ENCODE measurements around the gene DUOXA2. TPM values are rescaled to one million over a fixed set of nuclear protein-coding genes. Genes with fewer than 3 reads are reported as not detected.
"Not testable (repeated sequence)": the region's sequence is repeated elsewhere in the genome, so short reads cannot be mapped to it uniquely, and the experiment has no call there.

The DUOXA2 gene
- total RNA-seq, 1 donor from 2014 or later: not detected

- intact Hi-C loops (cut with micrococcal nuclease): no loop called here
Observed at GRCh38 chr15:45095661-45096060, 18.5 kb upstream of the DUOXA2 start.

- intact Hi-C loops (cut with micrococcal nuclease): no loop called here
Observed at GRCh38 chr15:45097466-45097865, 16.7 kb upstream of the DUOXA2 start.

DNA sequence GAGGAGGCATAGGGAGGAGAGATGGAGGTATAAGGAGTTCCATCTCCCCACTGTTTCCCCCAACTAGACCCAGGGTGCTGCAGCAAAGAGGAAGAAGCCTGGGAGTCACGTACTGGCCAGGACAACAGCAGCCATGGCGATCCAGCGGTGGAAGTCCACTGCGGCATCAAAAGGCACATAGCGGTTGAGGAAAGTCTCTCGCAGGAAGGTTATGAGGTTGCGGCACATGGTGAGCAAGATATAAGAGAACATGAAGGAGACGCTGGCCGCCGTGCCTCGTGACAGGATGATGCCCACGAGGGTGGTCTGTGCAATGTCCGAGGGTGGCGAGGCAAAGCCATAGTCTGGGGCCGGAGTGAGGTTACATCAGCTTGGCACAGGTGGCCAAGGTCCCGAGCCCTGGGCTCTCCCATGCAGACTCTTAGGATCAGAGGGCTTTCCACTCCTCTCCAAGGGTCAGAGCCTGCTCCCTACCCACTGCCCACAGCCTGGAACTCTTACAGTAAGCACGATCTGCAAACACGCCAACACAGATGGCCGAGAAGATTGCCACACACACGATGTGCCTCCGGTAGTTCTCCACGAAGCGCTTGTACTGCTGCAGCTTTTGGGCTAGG lies 14.5 kb upstream of the DUOXA2 start:
- intact Hi-C loops (cut with micrococcal nuclease): no loop called here

GRCh38 chr15:45100884-45101625 lies 13.1 kb upstream of the DUOXA2 start:
- intact Hi-C loops (cut with micrococcal nuclease): no loop called here

DNA sequence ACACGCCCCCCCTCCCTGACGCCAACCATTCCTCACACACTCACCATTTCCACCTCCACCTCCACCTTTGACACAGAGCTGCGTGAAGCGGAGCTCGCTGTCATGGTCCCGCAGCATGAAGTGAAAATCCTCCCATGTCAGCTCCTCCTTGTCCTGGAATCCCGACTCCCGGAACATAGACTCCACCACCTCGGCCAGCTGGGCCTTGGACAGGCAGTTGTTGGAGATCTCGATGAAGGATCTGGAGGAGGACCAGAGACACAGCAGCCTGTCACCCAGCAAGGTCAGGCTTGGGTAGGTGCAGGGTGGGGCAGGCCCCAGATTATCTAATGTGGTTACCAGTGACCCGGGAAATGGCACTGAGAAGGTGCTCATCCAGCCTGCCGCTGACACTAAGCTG lies 12.4 kb upstream of the DUOXA2 start:
- intact Hi-C loops (cut with micrococcal nuclease): no loop called here

- intact Hi-C loops (cut with micrococcal nuclease): no loop called here
Observed at GRCh38 chr15:45102226-45102625, 11.9 kb upstream of the DUOXA2 start.

- intact Hi-C loops (cut with micrococcal nuclease): not testable (repeated sequence)
Observed at GRCh38 chr15:45104170-45104569, 10.0 kb upstream of the DUOXA2 start.

DNA sequence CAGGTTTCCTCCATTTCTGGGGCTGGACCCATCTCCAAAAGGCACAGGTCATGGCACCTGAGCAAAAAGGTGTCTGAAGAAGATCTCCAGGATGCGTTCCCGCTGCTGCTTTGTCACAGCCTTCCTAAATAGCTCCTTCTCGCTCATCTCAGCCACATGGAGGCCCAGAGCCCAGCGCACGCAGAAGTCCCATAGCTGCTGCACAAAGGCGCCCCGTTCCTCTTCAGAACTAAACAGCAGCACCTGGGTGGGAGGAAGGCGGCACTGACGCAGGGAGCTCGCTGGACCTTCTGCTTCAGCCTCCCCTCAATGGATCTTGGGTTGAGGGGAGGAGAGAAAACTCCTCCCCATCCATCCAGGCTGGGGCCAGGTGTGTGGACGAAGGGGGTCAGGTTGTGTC lies 8.5 kb upstream of the DUOXA2 start:
- intact Hi-C loops (cut with micrococcal nuclease): no loop called here

GRCh38 chr15:45106002-45106790 lies 7.9 kb upstream of the DUOXA2 start:
- intact Hi-C loops (cut with micrococcal nuclease): no loop called here

GRCh38 chr15:45107941-45108630 lies 6.0 kb upstream of the DUOXA2 start:
- intact Hi-C loops (cut with micrococcal nuclease): no loop called here

GRCh38 chr15:45110256-45110820 lies 3.8 kb upstream of the DUOXA2 start:
- intact Hi-C loops (cut with micrococcal nuclease): loop anchor here (10.0 kb wide), 1 partner anchor 256 kb away; no protein-coding TSS in a partner anchor

- intact Hi-C loops (cut with micrococcal nuclease): loop anchor here (10.0 kb wide), 1 partner anchor 257 kb away; no protein-coding TSS in a partner anchor
Observed at GRCh38 chr15:45111390-45112142, 2.6 kb upstream of the DUOXA2 start.

- intact Hi-C loops (cut with micrococcal nuclease): loop anchor here (10.0 kb wide), 1 partner anchor 257 kb away; no protein-coding TSS in a partner anchor
Observed at GRCh38 chr15:45112143-45112590, 2.0 kb upstream of the DUOXA2 start.

DNA sequence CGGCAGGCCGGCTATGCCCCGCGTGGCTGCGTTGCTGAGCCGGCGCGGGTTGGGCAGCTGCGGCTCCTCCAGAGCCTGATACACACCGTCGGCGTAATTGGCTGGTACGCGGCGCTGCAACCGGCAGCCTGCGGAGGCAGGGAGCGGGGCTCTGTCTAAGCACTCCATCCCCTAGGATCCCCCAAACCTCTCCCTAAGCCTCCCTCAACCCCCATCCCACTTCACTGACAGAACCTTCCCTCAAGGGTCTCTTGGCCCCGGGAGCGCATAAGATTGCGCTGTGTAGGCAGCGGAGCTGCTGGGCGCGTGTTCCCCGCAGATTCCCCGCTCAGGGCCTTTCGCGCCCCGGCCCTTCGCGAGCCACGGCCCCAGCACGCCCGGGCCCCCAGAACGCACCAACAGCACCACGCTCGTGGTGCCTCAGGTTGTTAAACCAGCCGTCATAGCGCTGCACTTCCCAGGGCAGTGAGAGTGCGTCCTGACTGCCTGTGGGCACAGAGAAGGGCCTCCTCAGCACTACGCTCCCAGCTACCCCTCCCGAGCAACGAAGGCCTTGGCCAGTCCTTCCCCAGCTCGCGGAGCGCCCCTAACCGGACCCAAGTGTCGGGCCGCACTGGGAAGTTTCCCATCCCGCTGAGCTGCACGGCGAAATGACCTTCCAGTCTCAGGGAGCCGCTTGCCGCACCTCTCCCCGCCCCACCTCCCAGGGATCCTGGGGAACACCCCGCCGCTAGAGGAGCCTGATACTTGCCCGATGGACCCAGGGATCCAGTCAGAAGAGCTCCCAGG lies 1.3 kb upstream of the DUOXA2 start:
- intact Hi-C loops (cut with micrococcal nuclease): loop anchor here (10.0 kb wide), 1 partner anchor 258 kb away; no protein-coding TSS in a partner anchor

DNA sequence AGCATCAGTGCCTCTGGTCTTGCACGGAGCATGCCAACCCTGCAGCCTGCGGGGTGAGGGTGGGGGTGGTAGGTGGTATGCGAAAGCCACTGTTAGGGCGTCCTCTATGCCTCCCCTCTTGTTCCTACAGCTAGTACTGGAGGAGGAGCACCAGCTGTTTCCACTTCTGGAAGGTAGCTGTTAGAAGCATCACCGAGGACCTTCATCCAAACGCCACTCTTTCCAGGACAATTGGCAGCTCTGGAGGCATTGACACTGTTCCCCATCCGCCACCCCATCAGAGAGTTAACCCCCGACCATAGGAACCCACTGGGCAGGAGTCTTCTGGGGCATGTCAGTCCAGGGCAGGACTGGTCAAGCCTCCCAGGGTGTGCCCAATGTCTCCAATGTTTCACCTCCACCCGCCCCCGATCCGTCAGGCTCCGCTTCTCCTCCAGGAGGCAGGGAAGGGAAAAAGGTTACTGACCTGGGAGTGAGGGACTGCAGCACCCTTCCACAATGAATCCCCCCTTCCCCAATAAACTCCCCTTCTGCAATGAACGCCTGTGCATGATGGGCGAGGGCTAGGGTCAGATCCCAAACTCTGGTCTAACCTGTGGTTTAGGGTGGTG lies 641 bp upstream of the DUOXA2 start:
- intact Hi-C loops (cut with micrococcal nuclease): loop anchor here (10.0 kb wide), 1 partner anchor 259 kb away; no protein-coding TSS in a partner anchor

DNA sequence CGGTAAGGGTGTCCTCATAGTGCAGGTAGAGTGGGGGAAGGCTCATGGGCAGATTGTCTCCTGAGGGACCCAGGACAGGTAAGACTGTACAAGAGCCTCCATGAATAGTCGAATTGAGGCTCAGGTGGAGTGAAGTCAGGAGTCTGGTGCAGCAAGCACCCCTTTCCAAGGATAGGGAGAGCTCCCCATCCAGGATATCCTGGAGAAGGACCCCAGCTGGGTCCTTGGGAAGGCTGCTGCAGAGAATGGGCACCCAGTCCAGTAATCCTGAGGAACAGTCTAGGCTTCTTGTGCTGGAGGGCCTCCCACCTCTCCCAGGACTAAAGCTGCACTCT lies 592 bp downstream of the DUOXA2 start:
- intact Hi-C loops (cut with micrococcal nuclease): loop anchor here (10.0 kb wide), 1 partner anchor 260 kb away; no protein-coding TSS in a partner anchor

DNA sequence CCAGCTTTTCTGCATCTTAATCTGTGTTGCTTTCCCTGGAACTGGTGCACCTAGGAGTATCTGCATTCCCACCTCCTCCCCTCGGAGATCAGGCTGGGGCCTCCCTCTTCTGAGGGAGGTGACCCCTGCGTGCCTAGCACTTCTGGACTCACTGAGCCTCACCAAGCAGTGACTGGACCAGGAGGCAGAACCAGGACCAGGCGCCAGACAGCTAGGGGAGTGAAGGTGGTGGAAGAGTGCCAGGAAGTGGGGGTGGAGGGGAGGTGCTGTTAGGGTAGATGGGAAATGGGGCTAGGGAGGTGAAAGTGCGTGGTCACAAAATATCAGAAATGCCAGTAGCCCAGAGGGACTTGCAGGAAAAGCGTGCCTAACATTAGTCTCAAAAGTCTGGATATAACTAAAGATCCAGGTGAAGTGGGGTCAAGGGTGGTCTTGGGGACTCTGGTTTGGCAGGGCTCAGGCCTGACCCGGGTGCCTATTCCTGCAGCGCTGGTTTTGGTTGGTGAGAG lies 1.2 kb downstream of the DUOXA2 start:
- intact Hi-C loops (cut with micrococcal nuclease): loop anchor here (10.0 kb wide), 1 partner anchor 261 kb away; no protein-coding TSS in a partner anchor

DNA sequence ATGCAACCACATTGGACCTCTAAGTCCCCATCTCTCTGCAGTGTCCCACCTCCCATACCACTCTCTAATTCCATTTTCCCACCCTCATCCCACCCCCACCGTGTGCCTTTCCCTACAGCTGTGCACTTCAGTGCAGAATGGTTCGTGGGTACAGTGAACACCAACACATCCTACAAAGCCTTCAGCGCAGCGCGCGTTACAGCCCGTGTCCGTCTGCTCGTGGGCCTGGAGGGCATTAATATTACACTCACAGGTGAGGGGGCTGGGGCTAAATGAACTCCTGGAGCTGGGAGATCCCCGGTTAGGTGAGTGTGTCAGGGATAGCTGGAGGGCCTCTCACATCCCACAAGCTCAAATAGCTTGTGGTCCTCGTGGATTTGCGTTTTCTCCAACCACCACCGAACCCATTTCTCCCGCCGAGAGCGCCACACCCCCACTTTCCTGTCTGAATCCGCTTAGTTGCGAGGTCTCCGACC lies 1.9 kb downstream of the DUOXA2 start:
- intact Hi-C loops (cut with micrococcal nuclease): loop anchor here (10.0 kb wide), 1 partner anchor 261 kb away; no protein-coding TSS in a partner anchor

Measured in T-helper 1 cell treated with Interleukin-12 subunit alpha and Interleukin-12 subunit beta and Interleukin-4 antibody, amounts not matched to agents 30 ng/mL and 1 ng/mL, for 36 hours (primary cell).